Putamen (tissue), 1 donor: ENCODE data around the gene PCYOX1L.
A peak's percentile ranks its signal among the peaks of the same experiment; 100 is the strongest.

Experiments used
- DNase-seq: peaks from one replicate; pipeline ENCODE4 v3.0.0-alpha.2; 2016; ENCODE audit warnings: low spot score

Gene PCYOX1L, protein sequence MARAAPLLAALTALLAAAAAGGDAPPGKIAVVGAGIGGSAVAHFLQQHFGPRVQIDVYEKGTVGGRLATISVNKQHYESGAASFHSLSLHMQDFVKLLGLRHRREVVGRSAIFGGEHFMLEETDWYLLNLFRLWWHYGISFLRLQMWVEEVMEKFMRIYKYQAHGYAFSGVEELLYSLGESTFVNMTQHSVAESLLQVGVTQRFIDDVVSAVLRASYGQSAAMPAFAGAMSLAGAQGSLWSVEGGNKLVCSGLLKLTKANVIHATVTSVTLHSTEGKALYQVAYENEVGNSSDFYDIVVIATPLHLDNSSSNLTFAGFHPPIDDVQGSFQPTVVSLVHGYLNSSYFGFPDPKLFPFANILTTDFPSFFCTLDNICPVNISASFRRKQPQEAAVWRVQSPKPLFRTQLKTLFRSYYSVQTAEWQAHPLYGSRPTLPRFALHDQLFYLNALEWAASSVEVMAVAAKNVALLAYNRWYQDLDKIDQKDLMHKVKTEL

DNA sequence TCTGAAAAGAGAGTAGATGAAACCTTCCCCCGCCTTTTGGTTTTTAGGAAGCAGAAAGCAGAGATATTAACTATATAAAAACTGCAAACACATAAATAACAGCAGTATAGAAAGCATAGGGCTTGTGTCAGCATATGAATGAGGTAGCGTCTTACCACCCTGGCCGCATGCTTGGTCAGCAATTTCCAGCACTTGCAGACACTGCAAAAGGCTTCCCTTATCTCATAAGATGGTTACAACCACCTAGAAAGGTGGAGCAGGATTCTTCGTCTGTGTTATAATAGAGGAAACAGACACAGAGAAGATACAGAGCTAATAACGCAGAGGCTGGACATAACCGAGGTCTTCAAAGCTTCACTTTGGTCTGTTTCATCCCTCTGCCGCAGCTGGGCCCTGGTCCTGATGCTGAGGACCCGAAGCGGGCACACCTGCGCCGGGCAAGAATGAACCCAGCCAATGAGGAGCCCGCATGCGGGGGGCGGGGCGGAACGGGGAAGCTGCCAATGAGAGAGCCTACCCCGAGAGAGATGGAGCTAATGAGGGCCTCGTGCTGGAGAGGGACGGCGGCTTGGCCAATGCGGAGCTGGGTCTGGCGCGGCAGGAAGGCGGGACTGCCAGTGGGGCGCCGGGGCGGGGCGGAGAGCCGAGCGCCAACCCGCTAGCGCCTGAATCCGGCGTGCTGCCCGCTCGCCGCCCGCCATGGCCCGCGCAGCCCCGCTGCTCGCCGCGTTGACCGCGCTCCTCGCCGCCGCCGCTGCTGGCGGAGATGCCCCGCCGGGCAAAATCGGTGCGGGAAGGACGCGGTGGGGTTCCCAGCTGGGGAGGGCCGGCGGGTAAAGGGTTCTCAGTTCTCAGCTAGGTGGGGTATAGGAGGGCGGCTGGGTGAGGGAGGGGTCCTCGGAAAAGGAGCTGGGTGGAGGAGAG is at the start of gene PCYOX1L:
Gene PCYOX1L, plus strand, starts transcription at position 677 of the 924 bp plus-strand sequence. Its CDS starts 23 bp downstream, at position 700.
- DNase-seq, result peak; percentile 96

DNA sequence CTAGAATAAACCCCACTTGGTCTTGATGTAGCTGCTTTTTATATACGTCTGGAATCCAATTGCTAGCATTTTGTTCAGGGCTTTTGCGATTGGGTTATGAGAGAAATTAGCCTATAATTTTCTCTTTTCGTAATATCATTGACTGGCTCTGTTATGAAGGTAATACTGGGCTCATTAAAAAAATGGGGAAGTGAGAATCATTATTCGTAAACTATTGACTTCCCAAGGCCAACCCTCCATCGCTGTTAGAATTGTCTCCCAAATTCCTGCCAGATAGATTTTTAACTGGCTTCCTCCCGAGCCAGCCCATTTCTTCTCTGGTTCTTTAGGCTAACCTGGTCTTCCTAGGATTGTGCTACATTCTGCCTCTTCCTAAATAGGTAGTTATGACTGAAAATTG is 48.5 kb upstream of the PCYOX1L start:
- DNase-seq, result no peak

DNA sequence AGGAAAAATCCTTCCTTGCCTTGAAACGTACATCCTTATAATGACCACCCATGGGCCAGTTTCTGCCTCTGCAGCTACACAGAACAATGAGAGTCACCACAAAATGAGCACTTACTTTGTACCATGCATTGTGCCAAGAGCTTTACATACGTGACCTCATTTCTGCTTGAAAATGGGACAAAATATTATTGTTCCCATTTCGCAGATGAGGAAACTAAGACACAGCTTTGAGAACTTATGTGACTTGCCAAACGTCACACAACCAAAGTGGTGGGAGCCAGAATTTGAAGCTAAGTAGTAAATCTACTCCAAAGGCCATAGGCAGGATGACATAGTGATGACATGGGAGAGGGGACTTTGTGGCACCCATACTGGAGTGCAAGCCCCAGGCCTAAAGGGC is 47.4 kb upstream of the PCYOX1L start:
- DNase-seq, result no peak

DNA sequence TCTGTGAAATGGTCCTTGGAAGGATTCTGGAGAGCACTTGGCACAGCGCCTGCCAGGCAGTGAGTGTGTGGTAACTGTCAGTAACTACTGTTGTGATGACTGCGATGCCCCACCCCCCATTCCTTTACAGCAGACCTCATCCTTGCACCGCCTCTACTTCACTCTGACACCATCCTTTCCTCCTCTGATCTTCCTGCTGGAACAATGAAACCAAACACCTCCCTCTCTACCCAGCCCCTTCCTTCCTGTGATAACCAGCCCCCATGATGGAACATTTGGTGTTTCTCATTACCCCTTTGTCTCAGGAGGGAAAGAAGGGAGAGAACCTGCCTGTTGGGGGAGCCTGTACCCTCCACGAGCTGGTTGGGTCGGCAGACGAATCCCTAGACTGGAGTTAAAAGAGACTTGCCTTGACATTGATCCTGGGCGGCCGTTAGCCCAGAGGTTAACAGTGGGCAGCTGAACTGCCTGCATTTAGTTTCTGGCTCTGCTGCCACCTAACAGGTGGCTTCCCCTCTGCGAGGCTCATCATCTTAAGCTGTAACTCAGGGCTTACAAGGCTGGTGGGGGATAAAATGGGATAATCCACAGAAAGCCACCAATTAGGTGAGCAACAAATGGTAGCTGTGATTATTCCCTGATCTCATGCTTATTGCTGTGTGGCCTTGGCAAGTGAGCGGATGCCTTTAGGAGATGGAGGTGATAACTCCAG is 46.7 kb upstream of the PCYOX1L start:
- DNase-seq, result no peak

DNA sequence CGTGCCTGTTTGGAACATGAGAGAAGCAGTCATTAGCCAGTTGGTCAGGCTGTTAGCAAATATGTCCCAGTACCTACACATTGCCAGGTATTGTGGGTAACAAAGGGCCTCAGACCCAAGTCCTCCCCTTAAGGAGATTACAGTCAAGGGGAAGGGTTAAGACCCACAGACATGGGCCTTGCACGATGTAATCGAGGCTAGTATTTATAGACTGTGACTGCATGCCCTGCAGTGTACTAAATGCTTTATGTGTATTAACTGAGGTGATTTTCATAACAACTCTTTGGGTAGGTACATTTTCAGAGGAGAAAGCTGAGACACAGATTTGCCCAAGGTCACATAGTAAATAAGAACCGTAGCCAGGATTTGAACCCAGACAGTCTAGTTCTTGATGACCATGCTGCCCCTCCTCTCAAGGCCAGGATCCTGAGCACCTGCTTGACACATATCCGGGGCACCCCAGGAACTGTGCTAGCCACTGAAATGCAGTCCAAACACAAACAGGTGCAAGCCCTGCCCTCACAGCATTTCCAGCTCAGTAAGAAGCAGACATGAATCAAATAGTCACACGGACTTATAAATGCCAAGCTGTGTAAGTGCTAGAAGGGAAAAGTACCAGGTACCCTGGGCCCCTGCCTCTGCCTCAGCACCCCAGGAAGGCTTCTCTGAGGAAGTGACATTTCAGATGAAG is 44.5 kb upstream of the PCYOX1L start:
- DNase-seq, result no peak

DNA sequence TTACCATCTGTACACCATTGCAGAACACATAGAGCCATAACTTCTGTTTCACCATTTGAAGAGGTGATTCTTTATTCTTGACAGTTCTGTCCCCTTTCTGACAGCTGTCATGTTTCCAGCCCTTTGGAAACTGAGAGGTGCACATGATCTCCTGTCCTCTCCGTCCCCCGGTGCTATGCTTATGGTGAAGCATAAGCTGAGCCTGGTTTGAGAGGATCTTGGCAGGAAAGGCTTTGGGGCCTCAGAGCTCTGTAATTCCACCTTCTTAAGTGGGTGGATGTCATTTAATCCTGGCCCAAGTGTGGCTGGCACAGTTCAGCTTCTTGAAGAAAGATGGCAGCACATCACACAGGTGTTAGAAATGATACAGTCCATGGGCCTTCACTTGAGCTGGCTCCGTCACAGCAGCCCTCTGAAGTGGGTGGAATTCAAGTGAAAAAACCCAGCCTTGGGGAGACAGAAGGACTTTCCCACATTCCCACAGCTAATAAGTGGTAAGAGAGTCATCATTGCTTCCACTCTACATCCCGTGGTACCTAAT is 43.2 kb upstream of the PCYOX1L start:
- DNase-seq, result no peak

DNA sequence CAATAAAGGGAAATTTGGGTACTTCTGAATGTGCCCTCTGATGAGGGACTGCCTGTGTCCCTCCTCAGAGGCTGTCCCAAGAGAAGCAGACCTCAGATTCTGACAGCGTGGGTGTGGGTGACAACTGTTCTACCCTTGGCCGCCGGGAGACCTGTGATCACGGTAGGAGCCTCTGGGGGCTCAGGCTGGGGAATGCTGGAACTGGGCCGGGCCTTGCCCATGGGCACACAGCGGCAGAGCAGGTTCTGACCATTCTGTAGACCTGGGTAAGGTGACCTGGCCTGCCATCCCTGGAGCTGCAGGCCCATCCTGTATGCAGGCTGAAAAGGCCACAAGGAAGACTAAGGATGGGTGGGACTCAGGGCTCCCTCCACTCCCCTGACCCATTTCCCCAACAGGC is 42.1 kb upstream of the PCYOX1L start:
- no peak for DNase-seq

DNA sequence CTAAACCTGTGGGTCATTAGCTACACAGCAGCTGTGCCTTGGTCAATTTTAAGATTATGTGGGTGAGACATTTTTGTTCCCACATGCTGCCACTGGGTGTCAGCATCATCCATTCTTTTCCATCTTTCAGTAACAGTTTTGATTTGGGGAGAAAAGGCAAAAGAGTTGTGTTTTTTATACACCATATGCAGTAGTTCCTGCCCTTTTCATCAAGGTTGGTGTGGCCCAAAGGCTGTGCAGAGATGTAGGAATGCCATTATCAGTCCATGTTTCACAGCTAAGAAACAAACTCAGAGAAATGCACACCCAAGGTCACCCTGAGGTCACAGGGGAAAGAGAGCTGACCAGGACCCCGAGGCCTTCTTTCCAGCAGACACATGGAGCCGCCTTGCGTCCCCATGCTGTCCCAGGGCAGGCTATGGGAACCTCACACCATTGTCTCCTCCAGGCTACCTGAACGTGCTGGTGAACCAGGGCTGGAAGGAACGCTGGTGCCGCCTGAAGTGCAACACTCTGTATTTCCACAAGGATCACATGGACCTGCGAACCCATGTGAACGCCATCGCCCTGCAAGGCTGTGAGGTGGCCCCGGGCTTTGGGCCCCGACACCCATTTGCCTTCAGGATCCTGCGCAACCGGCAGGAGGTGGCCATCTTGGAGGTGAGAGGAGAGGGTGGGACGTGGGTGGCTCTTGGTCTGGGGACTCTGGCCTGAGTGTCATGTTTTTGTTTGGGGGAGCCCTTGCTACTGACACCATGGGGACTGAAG is 40.4 kb upstream of the PCYOX1L start:
- DNase-seq, result peak; percentile 44

DNA sequence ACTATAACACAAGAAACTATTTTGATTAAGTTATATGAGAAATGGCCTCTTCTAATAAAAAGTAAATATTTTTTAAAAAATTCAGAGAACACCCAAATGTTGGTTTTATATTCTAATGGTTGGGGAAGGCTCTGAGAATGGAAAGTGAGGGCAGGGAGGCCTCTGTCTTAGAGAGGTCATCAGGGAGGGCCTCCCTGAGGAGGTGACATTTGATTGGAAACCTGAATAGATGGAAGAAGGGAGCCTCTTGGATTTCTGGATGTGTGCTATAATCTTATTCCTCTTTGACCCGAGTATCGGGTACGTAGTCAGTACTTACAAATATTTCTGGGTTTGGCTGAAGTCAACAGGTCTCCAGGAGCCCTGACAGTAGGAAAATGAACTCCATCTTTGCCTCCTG is 38.7 kb upstream of the PCYOX1L start:
- DNase-seq, result no peak

DNA sequence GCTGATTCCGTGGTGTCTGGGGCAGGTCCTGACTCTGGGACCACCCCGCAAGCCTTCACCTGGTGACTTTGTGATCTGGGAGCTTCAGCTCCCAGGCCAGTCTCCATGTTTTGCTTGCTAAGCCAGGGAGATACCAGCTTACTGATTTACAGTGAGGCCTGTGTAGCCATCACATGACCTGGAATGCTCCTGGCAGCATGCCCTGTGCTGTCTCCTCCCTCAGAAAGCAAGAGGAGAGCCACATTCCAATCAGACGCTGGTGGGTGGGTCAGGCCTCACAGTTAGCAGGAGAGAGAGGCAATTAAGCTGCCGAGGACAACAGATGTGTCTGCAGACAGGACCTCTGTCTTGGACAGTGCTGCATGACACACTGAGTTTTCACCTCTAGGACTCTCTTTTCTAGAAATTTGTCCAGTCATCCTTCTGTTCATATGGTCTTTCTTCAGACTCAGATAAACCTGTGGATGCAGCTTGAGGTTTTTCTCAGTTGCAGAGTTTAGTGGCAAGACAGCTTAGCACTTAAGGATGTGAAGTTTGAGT is 37.0 kb upstream of the PCYOX1L start:
- peak; percentile 23 for DNase-seq

DNA sequence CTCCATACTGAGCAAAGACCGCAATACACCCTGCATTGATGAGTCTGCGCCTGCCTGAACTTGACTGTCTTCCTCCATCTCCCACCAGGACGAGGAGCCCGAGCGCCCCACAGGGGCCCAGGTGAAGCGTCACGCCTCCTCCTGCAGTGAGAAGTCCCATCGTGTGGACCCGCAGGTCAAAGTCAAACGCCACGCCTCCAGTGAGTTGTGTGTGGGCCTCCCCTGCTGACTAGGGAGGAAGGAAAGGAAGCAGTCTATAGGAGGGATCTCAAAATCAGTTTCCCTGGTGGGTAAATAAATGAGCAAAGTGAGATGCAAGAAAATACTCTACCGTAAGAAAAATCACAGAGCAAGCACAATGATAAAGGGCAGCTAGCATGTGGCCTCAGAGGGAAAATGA is 35.3 kb upstream of the PCYOX1L start:
- DNase-seq, result no peak

DNA sequence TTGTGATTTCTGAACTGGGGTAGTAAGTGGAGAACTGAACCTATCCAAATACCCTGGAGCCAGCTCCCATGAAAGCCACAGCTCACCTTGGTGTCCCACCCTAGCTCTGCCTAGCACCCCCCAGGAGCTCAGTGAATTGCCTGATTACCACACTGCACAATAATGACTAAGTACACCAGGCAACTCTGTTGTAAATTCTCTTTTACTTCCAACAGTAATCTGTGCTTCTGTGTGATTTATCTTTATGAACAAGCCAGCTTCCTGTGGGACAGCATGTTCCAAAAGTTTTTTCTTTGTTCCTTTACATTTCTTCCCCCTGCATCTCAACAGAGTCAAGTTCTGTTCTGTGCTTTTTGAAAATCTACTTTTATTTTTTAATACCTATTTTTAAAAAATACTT is 34.6 kb upstream of the PCYOX1L start:
- DNase-seq, result no peak

DNA sequence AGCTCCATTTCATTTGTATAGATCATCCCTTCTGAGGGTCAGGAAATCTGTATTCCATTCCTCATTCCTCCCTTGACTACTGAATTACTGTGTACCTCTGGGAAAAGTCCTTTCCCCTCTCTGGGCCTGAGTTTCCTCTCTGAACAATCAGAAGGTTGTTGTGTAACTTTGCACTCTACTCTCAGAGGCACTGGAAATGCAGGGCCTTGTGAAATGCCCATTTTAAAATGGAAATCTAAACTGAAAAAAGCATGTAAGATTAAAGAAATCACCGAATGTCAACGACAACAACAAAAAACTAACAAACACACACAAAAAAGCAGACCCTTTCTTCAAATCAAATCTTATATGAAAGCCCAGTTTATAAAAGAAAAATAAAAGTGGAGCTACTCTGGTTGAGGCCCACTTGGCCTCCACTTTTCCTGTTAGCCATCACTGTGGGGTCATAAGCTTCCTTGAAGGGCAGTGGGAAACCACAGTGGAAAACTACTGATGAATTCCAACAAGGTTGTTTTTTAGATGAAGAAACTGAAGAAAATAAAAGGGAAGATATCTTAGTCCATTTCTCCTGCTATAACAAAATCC is 34.1 kb upstream of the PCYOX1L start:
- DNase-seq, result no peak

DNA sequence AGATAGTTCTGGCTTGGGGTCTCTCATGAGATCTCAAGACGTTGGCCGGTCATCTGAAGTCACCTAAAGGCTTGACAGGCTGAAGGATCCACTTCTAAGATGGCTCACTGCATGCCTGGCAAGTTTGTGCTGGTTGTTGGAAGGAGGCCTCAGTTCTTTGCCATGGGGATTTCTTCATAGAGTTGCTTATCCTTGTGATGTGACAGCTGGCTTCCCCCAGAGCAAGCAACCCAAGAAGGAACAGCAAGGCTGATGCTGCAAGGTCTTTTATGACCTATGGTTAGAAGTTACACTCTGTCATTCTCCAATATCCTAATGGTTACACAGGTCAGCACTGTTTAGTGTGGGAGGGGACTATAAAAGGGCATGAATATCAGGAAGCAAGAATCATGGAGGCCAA is 33.2 kb upstream of the PCYOX1L start:
- DNase-seq, result no peak

DNA sequence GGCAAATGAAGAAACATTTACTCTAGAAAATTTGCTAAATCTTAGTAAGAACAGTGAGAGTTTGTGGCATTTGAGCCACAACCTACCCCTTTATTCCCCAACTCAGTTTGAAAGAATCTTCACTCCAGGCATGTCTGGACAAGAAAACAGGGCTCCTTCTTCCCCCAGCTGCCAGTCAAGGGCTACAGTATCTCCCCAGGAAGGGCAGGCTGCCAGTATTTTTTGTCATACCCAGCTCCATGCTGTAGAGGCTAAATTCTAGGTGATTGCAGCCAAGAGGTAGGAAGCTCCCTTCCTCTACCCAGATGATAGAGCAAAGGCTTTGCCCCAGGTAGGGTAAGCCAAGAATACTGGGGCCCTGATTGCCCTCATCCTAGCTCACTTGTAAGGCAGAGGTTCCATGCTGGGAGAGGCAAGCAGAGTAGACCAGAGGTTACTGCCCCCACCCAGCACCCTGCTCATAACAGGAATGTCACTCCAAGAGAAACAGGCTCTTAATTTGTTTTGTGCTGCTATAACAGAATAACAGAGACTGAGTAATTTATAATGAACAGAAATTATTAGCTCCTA is 32.6 kb upstream of the PCYOX1L start:
- DNase-seq, result no peak

DNA sequence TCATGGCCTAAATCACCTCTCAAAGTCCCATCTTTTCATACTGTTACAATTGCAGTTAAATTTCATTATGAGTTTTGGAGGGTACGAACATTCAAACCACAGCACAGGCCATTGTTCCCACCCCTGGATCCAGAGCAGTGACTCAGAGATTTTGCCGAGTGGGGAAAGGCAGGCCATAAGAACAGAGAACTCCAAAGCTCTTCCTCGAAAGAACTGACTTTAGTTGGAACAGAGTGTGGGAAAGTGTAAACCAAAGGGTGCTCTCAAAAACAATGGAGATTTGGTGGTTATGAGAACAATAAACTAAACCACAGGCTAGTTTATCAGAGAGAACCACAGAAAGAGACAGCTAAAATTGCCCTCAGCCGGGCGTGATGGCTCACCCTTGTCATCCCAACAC is 32.0 kb upstream of the PCYOX1L start:
- no peak for DNase-seq

DNA sequence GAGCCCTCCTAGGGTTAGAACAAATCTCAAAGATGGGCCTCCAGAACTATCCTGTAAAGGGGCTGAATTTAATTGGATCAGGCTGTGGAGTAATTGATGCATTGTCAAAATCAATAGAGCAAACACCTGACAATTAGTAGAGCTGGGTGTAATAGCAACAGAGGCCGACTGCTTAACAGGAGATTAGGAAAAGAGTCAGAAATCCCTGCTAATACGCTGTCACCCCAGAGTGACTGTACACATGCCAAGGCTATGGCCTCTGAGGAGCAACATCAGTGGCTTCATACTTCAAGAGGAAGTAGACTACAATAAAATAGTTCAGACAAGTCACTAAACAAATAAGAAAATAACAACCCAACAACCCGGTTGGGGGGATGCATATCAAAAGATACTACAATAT is 31.2 kb upstream of the PCYOX1L start:
- DNase-seq, result no peak

DNA sequence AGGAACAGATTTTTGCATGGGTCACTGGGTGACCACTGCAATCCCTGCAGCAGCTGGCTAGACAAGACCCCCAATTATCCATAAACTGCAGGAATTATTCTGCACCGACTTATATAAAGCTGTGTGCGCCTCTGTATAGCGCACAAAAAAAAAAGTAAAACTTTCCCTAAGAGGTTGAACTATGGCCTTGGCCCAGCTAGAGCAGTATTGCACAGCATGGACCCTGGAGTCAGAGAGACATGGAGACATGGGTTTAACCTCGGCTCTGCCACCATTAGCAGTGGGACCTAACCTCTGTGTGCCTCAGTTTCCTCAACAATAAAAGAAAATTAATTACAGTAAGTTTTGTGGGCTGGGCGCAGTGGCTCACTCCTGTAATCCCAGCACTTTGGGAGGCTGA is 29.7 kb upstream of the PCYOX1L start:
- no peak for DNase-seq

DNA sequence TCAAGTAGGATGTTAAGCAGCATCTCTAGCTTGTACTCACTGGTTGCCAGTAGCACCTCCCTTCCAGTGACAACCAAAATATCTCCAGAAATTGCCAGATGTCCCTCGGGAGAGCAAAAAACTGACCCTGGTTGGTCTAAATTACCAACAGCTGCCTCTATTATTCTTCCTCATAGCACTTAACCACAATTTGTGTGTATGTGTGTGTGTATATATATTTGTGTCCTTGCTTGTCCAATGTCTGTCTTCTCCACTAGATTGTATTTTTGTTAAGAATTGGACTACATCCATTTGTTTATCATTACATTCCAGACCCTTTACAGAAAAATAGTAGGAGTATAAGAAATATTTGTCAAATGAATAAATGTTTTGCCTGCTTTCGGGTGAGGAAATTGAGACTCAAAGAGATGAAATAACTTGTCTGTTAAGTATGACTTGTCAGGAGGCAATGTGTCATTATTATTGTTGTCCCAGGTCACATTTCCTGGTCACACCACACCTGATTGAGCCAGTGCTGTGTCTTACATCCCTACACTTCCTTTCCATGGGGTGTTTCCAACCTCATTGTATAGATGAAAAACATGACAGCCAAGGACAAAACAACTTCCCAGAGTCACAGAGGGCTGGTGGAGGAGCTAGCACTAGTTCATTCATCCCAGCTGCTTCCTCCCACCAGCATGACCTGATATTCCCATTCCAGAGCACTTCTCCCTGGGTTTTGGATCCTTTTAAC is 24.0 kb upstream of the PCYOX1L start:
- DNase-seq, result no peak
